H7 (cell line): Measurements from ENCODE around the gene CLSTN3. TPM values are rescaled to one million over a fixed set of nuclear protein-coding genes. Genes with fewer than 3 reads are reported as not detected.

Experiments used
- DNase-seq: peaks from one replicate; pipeline ENCODE4 v3.0.0; 2012
- H3K27me3 ChIP-seq: 2 replicates; pipeline ENCODE4 v1.6.0; 2011; ENCODE audit warnings: mild to moderate bottlenecking, low read length; ENCODE audit not compliant: control insufficient read depth, insufficient read depth
- H3K36me3 ChIP-seq: replicated peaks from 2 replicates; pipeline ENCODE4 v1.5.1; 2011; ENCODE audit warnings: low read length; ENCODE audit not compliant: control insufficient read depth, insufficient read depth
- H3K4me3 ChIP-seq: 2 replicates; pipeline ENCODE4 v1.5.1; 2011; ENCODE audit warnings: low read depth, mild to moderate bottlenecking, control low read depth, low read length, moderate library complexity; ENCODE audit not compliant: insufficient read depth
- total RNA-seq: library from RNA; depleted of rRNA; stranded (reverse); fragments of >200 nt; shearing (Covaris generic); gene quantifications from 2 replicates; pipeline ENCODE4 v1.2.3, GENCODE V29; 2014; rRNA removed

Gene CLSTN3
- total RNA-seq, 1 experiment from 2014 or later = 11.0 TPM

GRCh38 chr12:7190268-7191055 is 60.3 kb downstream of the CLSTN3 start:
- peak; percentile 56 for DNase-seq
- peak overlapping the region; percentile 88 for H3K4me3 ChIP-seq

GRCh38 chr12:7193674-7194073 is 63.5 kb downstream of the CLSTN3 start:
- H3K4me3 ChIP-seq = no peak overlapping the region
- no peak for DNase-seq
- peaks cover 5% of the 10 kb centered on the region for H3K36me3 ChIP-seq
- no peaks in the 10 kb centered on the region for H3K27me3 ChIP-seq

More at GRCh38 chr12:7190268-7191055, 60.3 kb downstream of the CLSTN3 start:
- peaks cover 2% of the 10 kb centered on the region for H3K36me3 ChIP-seq
- no peaks in the 10 kb centered on the region for H3K27me3 ChIP-seq

- H3K4me3 ChIP-seq = no peak overlapping the region
- DNase-seq = no peak
- H3K27me3 ChIP-seq = no peaks in the 10 kb centered on the region
- H3K36me3 ChIP-seq = peaks cover 11% of the 10 kb centered on the region
Observed at GRCh38 chr12:7197841-7198240, 67.7 kb downstream of the CLSTN3 start.

DNA sequence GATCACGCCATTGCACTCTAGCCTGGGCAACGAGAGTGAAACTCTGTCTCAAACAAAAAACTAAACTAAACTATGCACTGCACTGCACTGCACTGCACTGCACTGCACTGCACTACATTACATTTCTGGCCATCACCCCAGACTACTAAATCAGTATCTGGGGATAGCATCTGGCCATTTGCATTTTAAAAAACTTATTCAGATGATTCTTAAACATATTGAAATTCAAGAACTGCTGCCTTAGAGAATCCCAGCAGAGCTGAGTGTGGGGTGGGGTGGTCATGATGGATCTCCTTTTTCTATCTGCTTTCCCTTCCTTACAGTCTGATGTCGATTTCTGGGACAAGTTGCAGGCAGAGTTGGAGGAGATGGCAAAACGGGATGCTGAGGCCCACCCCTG is 72.9 kb downstream of the CLSTN3 start:
- peaks cover 26% of the 10 kb centered on the region for H3K36me3 ChIP-seq
- H3K27me3 ChIP-seq = no peaks in the 10 kb centered on the region
- H3K4me3 ChIP-seq = no peak overlapping the region
- DNase-seq = no peak

GRCh38 chr12:7205091-7205490 is 74.9 kb downstream of the CLSTN3 start:
- no peak for DNase-seq
- Histone ChIP-seq H3K4me3 (no peak overlapping the region), H3K27me3 (no peaks in the 10 kb centered on the region), H3K36me3 (peaks cover 40% of the 10 kb centered on the region)

- H3K4me3 ChIP-seq = no peak overlapping the region
- DNase-seq = no peak
- no peaks in the 10 kb centered on the region for H3K27me3 ChIP-seq
- peaks cover 46% of the 10 kb centered on the region for H3K36me3 ChIP-seq
Observed at GRCh38 chr12:7206691-7207090, 76.5 kb downstream of the CLSTN3 start.

- H3K4me3 ChIP-seq = no peak overlapping the region
- H3K27me3 ChIP-seq = no peaks in the 10 kb centered on the region
- no peak for DNase-seq
- H3K36me3 ChIP-seq = peaks cover 43% of the 10 kb centered on the region
Observed at GRCh38 chr12:7207866-7208625, 77.9 kb downstream of the CLSTN3 start.

Other genes with a start within 250 kb of the CLSTN3 start
- 4.6 and 5.7 TPM in 2 replicates for gene LRRC23, start 225.5 kb upstream of the CLSTN3 start, total RNA-seq
- 47.4 and 59.0 TPM in 2 replicates for gene ENO2, start 215.8 kb upstream of the CLSTN3 start, total RNA-seq
- gene ATN1, start 202.4 kb upstream of the CLSTN3 start, total RNA-seq = 11.4 and 13.4 TPM in 2 replicates
- gene RNU7-1, start 186.6 kb upstream of the CLSTN3 start, total RNA-seq = not detected in 2 replicates
- 136 and 153 TPM in 2 replicates for gene C12orf57, start 186.3 kb upstream of the CLSTN3 start, total RNA-seq
- gene PTPN6, start 179.0 kb upstream of the CLSTN3 start, total RNA-seq = 25.0 and 34.3 TPM in 2 replicates
- 482 and 560 TPM in 2 replicates for gene PHB2, start 159.7 kb upstream of the CLSTN3 start, total RNA-seq
- 56.6 and 59.5 TPM in 2 replicates for gene EMG1, start 159.5 kb upstream of the CLSTN3 start, total RNA-seq
- gene LPCAT3, start 111.9 kb upstream of the CLSTN3 start, total RNA-seq = 14.4 and 16.9 TPM in 2 replicates
- 4.4 and 4.8 TPM in 2 replicates for gene C1S, start 69.7 kb upstream of the CLSTN3 start, total RNA-seq
- 1.1 and 8.2 TPM in 2 replicates for gene C1R, start 37.9 kb upstream of the CLSTN3 start, total RNA-seq
- 16.3 and 18.2 TPM in 2 replicates for gene C1RL, start 21.2 kb upstream of the CLSTN3 start, total RNA-seq
- gene RBP5, start 1.5 kb upstream of the CLSTN3 start, total RNA-seq = 1.9 and 2.6 TPM in 2 replicates
- gene PEX5, start 59.3 kb downstream of the CLSTN3 start, total RNA-seq = 26.4 and 45.9 TPM in 2 replicates
- 1.9 and 10.9 TPM in 2 replicates for gene ACSM4, start 173.7 kb downstream of the CLSTN3 start, total RNA-seq